HT1080 (cell line): ENCODE results near the gene IGF1R. TPM values are rescaled to one million over a fixed set of nuclear protein-coding genes. Genes with fewer than 3 reads are reported as not detected.
A peak's percentile ranks its signal among the peaks of the same experiment; 100 is the strongest.

ENCODE experiments used
- DNase-seq: peaks from one replicate; pipeline ENCODE4 v3.0.0-alpha.2; 2015; ENCODE audit warnings: low read depth
- total RNA-seq: library from RNA; depleted of rRNA; stranded (reverse); fragments of >200 nt; shearing (Covaris generic); gene quantifications from 2 replicates; pipeline ENCODE4 v1.2.3, GENCODE V29; 2014

The IGF1R gene
- total RNA-seq, 1 experiment from 2014 or later, result 13.4 TPM

DNA sequence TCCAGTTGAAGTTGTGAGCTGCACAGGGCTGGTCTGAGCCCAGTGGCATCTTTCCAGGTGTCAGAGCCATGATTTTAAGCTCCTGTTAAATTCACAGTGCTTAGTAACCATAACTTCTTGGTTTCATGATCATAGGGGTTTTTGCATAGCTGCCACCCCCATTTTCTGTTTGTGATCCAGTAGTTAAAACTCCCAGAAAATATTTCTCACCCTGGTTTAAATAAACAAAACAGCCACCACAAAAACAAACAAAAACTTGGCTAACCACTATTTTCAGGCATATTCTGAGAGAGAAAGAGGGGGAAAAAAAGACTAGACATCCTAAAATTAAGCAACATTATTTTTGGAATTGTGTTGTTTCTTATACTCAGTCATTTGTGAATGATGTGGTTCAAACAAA, 175.3 kb downstream of the IGF1R start:
- DNase-seq, result no peak

DNA sequence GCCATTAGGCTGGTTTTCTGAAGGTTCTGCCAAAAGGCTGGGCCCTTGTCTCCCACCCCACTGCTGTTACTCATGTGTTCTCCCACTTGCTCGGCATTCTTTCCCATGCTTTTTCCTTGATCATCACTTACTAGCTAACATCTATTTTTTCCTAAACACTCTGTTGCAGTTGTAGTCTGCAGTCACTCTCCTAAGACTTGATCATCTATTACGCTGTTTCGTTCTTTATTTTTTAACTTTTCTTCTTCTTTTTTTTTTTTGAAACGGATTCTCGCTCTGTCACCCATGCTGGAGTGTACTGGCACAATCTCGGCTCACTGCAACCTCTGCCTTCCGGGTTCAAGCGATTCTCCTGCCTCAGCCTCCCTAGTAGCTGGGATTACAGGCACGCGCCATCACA, 176.3 kb downstream of the IGF1R start:
- no peak for DNase-seq

- no peak for DNase-seq
Observed at GRCh38 chr15:98826658-98827057, 178.3 kb downstream of the IGF1R start.

DNA sequence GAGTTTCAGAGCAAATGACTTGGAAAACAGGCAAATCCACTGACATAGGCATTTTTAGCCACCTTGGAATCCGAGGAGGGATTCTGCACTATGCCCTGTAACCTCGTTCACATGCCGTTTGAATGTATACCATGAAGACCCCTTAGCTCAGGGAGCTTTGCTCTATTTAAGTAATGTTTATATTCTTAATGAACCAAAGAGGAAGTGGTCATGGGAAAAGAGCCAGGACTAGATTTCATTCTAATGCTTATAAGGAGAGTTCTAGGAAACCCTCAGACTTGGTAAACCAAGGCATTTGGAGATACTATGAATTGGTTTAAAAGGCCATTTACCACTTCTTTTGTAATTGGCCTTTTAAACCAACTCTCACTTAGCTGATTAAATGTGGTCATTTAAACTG, 178.9 kb downstream of the IGF1R start:
- DNase-seq, result no peak

DNA sequence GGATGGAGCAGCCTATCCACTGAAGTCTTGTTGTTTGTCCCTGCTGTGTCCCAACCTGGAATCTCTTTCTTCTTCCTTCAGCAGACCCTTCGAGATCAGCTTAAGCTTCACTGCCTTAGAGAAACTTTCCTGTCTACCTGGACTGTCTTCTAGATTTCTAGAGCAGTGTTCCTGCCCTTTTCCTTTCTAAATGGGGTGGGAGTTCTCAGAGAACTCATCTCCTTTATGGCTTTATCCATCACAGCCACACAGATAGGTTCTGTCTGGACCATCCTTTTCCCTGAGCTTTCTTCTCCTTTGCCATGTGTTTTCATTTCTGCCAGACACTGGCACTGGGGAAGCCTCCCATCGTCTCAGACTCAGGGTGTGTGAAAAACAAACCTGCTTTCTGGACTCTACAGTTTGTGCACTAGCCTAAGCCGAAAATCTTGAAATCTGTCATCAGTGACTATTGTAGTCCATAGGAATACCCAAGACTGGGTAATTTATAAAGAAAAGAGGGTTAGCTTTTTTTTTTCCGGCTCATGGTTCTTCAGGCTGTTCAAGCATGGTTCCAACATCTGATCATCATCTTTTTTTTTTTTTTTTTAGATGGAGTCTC, 181.8 kb downstream of the IGF1R start:
- DNase-seq, result no peak

GRCh38 chr15:98834976-98835375, 186.6 kb downstream of the IGF1R start:
- DNase-seq, result no peak

- DNase-seq, result no peak
Observed at GRCh38 chr15:98835876-98836275, 187.5 kb downstream of the IGF1R start.

- DNase-seq, result no peak
Observed at GRCh38 chr15:98838387-98839259, 190.3 kb downstream of the IGF1R start.

- no peak for DNase-seq
Observed at GRCh38 chr15:98840053-98840452, 191.7 kb downstream of the IGF1R start.

GRCh38 chr15:98841419-98841970, 193.2 kb downstream of the IGF1R start:
- DNase-seq, result no peak

DNA sequence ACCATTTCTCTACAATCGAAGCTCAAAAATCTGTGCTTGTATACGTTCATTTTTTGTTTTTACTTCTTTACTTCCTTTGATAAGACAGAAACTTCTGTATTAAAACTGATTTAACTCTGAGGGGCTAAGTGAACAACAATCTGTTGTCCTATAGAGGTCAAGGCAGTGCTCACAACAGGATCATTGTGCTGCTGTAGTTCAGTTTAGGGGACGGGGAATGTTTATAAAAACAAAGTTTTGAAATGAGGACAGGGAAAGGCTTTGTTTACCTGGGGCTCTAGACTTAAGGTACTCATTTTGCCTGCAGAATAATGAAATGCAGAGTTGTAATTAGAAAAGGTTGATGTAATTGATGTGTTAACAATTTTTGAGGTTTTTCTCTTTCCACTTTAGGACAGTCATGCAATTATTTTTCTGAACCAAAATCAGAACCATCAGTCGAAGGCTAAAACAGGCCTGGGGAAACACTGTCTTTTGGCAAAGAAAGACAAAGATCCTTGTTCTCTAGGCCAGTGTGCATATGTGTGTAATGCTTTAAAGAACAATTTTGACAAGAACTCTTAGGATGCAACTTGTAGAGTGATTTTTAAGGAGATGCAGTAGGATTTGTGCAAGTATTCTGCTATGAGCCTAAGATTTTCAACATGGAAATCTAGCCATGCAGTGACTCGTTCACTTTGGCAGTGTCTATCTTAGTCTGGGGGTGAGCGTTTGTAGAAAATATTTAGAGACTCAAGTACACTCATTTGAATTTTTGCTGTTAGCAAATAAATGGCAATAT, 194.0 kb downstream of the IGF1R start:
- DNase-seq, result no peak

GRCh38 chr15:98842973-98843285, 194.6 kb downstream of the IGF1R start:
- DNase-seq, result no peak

GRCh38 chr15:98843844-98844243, 195.5 kb downstream of the IGF1R start:
- no peak for DNase-seq

DNA sequence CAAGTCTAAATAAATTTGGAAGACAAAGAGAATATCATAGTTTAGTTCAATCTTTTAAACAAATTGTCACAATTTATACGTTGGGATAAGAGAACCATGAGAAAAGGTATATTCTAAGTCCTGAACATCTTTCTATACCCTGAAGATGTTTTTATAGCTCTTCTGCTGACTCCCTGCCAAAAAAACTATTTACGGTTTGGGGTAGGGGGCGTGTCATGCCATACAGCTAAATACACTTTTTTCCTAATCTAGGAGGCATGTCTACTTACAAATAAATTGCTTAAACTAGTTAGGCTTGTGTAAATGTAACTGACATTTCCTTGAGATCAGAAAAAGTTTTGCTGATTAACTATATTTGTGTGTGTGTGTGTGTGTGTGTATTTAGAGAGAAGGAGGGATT, 195.9 kb downstream of the IGF1R start:
- DNase-seq, result no peak

GRCh38 chr15:98845138-98845884, 197.0 kb downstream of the IGF1R start:
- DNase-seq, result no peak

DNA sequence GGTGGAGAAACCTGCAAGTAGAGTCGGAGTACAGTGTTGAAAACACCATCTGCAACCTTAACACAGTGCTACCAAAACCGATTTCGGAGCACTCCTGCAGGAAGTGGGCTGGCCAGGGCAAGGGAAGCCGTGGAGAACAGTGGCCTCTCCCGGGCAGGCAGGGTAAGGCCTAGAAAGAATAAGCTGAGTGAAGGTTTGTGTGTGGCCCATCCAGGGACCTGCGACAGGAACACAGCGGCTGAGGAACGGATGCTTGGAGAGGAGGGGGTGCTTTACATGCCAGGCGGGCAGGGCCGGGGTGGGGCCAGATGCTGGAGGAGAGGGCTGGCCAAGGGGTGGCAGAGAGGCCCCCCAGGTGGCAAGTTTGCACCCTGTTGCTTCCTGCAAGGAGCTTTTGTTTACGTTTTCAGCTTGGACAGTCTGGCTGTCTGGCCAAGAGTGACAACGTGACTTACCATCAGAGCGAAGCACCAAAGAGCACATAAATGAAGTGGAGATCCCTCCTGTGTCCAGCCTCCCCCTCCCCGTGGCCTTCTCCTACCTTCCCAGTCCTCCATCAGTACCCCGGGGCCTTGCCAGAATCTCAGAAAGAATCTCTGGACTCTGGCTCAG, 202.7 kb downstream of the IGF1R start:
- DNase-seq, result peak; percentile 72

- peak; percentile 95 for DNase-seq
Observed at GRCh38 chr15:98853161-98853560, 204.8 kb downstream of the IGF1R start.

- peak; percentile 23 for DNase-seq
Observed at GRCh38 chr15:98853617-98854420, 205.5 kb downstream of the IGF1R start.

- DNase-seq, result no peak
Observed at GRCh38 chr15:98854496-98854895, 206.2 kb downstream of the IGF1R start.
